ENCODE results near the gene SMOC2. TPM values are rescaled to one million over a fixed set of nuclear protein-coding genes. Genes with fewer than 3 reads are reported as not detected.

SMOC2 gene
- total and polyA plus RNA-seq, 2 of the 13 experiments (the other 11 are each of a cell fraction or from before 2014, with no cell fraction given): not detected

GRCh38 chr6:168608113-168608400 lies 167.1 kb downstream of the SMOC2 start:
- Histone ChIP-seq H4K20me1 (ENCODE audit: insufficient read depth, low read length) (no peaks in the 10 kb centered on the region), H3K4me1 (ENCODE audit: insufficient read depth, low read length) (no peaks in the 10 kb centered on the region), H3K9ac (ENCODE audit: insufficient read depth, low read depth, low read length) (no peak overlapping the region), H3K27ac (ENCODE audit: extremely low read length, insufficient read depth, low read length) (no peak overlapping the region), H2AFZ (ENCODE audit: low read length) (no peak overlapping the region), H3K9me3 (ENCODE audit: low read length) (no peaks in the 10 kb centered on the region), H3K79me2 (ENCODE audit: insufficient read depth, low read length) (no peaks in the 10 kb centered on the region), H3K36me3 (replicated peaks in 1 of 2; ENCODE audit: control insufficient read depth in 1 of 2, insufficient read depth in 2 of 2, low read length in 2 of 2) (no peaks in the 10 kb centered on the region), H3K27me3 (ENCODE audit: control insufficient read depth in 1 of 2, insufficient read depth in 2 of 2, low read length in 2 of 2) (peaks cover 1 to 60% of the 10 kb centered on the region in 2 experiments; a peak in 4 of 5 replicates), H3K4me2 (ENCODE audit: low read depth, low read length) (no peak overlapping the region), H3K4me3 (replicated peaks in 1 of 3; ENCODE audit: insufficient read depth in 1 of 3, low read depth in 2 of 3, low read length in 3 of 3) (no peak overlapping the region)
- DNase-seq (ENCODE audit: low spot score) (no peak), FAIRE-seq (no peak), ATAC-seq (no peak)
- 19% methylated on average over 11 of the region's 11 CpGs for WGBS (ENCODE audit: low lambda C conversion rate)
- intact Hi-C loops (cut with micrococcal nuclease; ENCODE audit: unreplicated experiment) (no loop called here), in situ Hi-C loops (cut with HindIII; ENCODE audit: extremely low pct_ligation_motif_present, low pct_unique_long_range_greater_than_20kb) (no loop called here)
- no TSS peak for BruUV-seq (replicated peaks)
- CTCF ChIA-PET (ENCODE audit: low intra/inter-chr PET ratio, low total read pairs): no interaction called here
- POLR2A ChIA-PET: no interaction called here
- no peak for TF ChIP-seq PAXIP1 (CRISPR knock-in tag; conservative IDR thresholded peaks at IDR 0.05)
- TF ChIP-seq PCBP1 (IDR thresholded peaks at IDR 0.05; ENCODE audit: borderline replicate concordance, low read depth, low read length): no peak
- no peak for TF ChIP-seq ZNF124 (CRISPR knock-in tag; IDR thresholded peaks at IDR 0.05)
- no peak for TF ChIP-seq ZNF251 (CRISPR knock-in tag; IDR thresholded peaks at IDR 0.05)
- TF ChIP-seq ZFP37 (CRISPR knock-in tag; IDR thresholded peaks at IDR 0.05; ENCODE audit: borderline replicate concordance): no peak
- no peak for TF ChIP-seq ZNF574 (CRISPR knock-in tag; IDR thresholded peaks at IDR 0.05)
- TF ChIP-seq HNRNPH1 (optimal IDR thresholded peaks at IDR 0.05; ENCODE audit: low read depth, low read length): no peak
- TF ChIP-seq KAT8 (CRISPR knock-in tag; IDR thresholded peaks at IDR 0.05): no peak
- no peak for TF ChIP-seq ZNF496 (CRISPR knock-in tag; IDR thresholded peaks at IDR 0.05; ENCODE audit: insufficient replicate concordance)
- no peak for TF ChIP-seq BRF2 (CRISPR knock-in tag; IDR thresholded peaks at IDR 0.05)
- TF ChIP-seq NCOA5 (CRISPR knock-in tag; IDR thresholded peaks at IDR 0.05): no peak
- TF ChIP-seq MIXL1 (CRISPR knock-in tag; IDR thresholded peaks at IDR 0.05): no peak
- no peak for TF ChIP-seq REST (IDR thresholded peaks at IDR 0.05; ENCODE audit: borderline replicate concordance in 1 of 2, low read depth in 1 of 2, low read length in 2 of 2)
- TF ChIP-seq PLRG1 (conservative IDR thresholded peaks at IDR 0.05): no peak

All from HepG2 (cell line).